Karpas-422 (cell line): Measurements from ENCODE around the gene LAMA5. TPM values are rescaled to one million over a fixed set of nuclear protein-coding genes. Genes with fewer than 3 reads are reported as not detected.

Experiments used
- DNase-seq: peaks from one replicate; pipeline ENCODE4 v3.0.0-alpha.2; 2015
- H2AFZ ChIP-seq: fragments of 200-600 bp; sonication (generic); 2 replicates; pipeline ENCODE4 v1.6.1; 2014; ENCODE audit warnings: antibody characterized with exemption, low read length, mixed read lengths
- H3K27ac ChIP-seq: fragments of 200-600 bp; sonication (generic); 2 replicates; pipeline ENCODE4 v1.5.1; 2014; ENCODE audit warnings: mild to moderate bottlenecking, low read length, moderate library complexity
- H3K27me3 ChIP-seq: fragments of 200-600 bp; sonication (generic); 2 replicates; pipeline ENCODE4 v1.6.1; 2014; ENCODE audit warnings: low read length, mixed read lengths
- H3K36me3 ChIP-seq: fragments of 200-600 bp; sonication (generic); 2 replicates; pipeline ENCODE4 v1.6.1; 2014; ENCODE audit warnings: low read length, mixed read lengths; ENCODE audit not compliant: insufficient read depth
- H3K4me1 ChIP-seq: fragments of 200-600 bp; sonication (generic); 2 replicates; pipeline ENCODE4 v1.6.1; 2014; ENCODE audit warnings: mild to moderate bottlenecking, low read length, mixed read lengths
- H3K4me2 ChIP-seq: fragments of 200-600 bp; sonication (generic); 2 replicates; pipeline ENCODE4 v1.6.1; 2014; ENCODE audit warnings: low read length, low read depth, mild to moderate bottlenecking; ENCODE audit not compliant: poor library complexity, severe bottlenecking
- H3K4me3 ChIP-seq: fragments of 200-600 bp; sonication (generic); 2 replicates; pipeline ENCODE4 v1.5.1; 2014; ENCODE audit warnings: mild to moderate bottlenecking, antibody characterized with exemption, low read length, mixed read lengths
- H3K79me2 ChIP-seq: fragments of 200-600 bp; sonication (generic); 2 replicates; pipeline ENCODE4 v1.6.1; 2014; ENCODE audit warnings: mild to moderate bottlenecking, low read length, mixed read lengths
- H3K9ac ChIP-seq: fragments of 200-600 bp; sonication (generic); 2 replicates; pipeline ENCODE4 v1.6.0; 2014; ENCODE audit warnings: low read length
- H3K9me2 ChIP-seq: fragments of 200-600 bp; sonication (generic), shearing (Covaris generic); replicated peaks from 2 replicates; pipeline ENCODE4 v1.6.0; 2014; ENCODE audit warnings: mild to moderate bottlenecking, low read length, moderate library complexity; ENCODE audit not compliant: insufficient read depth
- H3K9me3 ChIP-seq: fragments of 300-700, 200-600 bp; sonication (generic); 2 replicates; pipeline ENCODE4 v1.6.1; 2014; ENCODE audit warnings: low read length, mixed read lengths
- H4K20me1 ChIP-seq: fragments of 200-600 bp; sonication (generic); 2 replicates; pipeline ENCODE4 v1.6.1; 2014; ENCODE audit warnings: mild to moderate bottlenecking, antibody characterized with exemption, low read length, low read depth; ENCODE audit not compliant: insufficient read depth
- total RNA-seq: library from RNA; depleted of rRNA; stranded (reverse); fragments of >200 nt; shearing (Covaris generic); gene quantifications from 2 replicates; pipeline ENCODE4 v1.2.3, GENCODE V29; 2014; ENCODE audit warnings: low replicate concordance

Gene LAMA5
- total RNA-seq, 1 experiment from 2014 or later, result 17.5 TPM

DNA sequence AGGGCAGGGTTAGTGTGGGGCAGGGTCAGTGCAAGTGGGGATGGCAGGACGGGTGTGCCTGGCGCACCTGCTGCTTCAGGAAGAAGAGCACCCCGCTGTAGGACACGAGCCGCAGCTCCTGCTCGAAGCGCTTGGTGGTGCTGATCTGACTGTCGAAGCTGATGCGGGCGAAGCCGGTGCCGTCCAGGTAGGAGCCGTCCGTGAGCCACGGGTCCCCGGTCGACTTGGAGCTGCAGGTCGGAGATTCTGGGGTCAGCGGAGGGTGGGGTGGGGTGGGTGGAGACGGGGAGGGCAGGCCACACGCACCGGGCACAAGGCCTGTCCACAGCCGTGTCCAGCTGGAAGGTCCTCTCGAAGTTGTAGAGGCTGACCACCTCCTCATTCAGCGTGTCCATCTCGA is 54.1 kb downstream of the LAMA5 start:
- no peaks in the 10 kb centered on the region for H3K27me3 ChIP-seq
- no peaks in the 10 kb centered on the region for H3K9me2 ChIP-seq
- no peaks in the 10 kb centered on the region for H3K79me2 ChIP-seq
- no peak overlapping the region for H3K4me3 ChIP-seq
- H3K9ac ChIP-seq, result no peak overlapping the region
- H3K36me3 ChIP-seq, result no peaks in the 10 kb centered on the region
- H3K4me2 ChIP-seq, result no peak overlapping the region
- DNase-seq, result no peak
- H3K9me3 ChIP-seq, result peaks cover 2% of the 10 kb centered on the region; the same call in 1 of the 2 replicates
- H3K27ac ChIP-seq, result no peak overlapping the region
- H4K20me1 ChIP-seq, result no peaks in the 10 kb centered on the region
- no peak overlapping the region for H2AFZ ChIP-seq
- no peaks in the 10 kb centered on the region for H3K4me1 ChIP-seq

DNA sequence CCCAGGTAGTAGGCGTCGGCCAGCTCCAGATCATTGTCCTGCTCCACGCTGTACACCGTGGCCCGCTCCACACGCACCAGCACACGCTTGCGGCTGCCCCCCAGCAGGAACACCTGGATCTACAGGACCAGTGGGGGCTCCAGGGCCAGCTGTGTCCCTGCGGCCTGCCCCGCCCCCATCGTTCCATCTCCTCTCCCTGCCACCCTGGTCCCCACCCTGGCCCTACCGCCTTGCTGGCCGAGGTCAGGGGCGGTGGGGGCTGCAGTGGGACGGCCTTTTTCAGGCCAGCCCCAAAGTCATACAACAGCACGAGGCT is 54.5 kb downstream of the LAMA5 start:
- H3K4me2 ChIP-seq, result no peak overlapping the region
- H3K27me3 ChIP-seq, result no peaks in the 10 kb centered on the region
- no peak overlapping the region for H2AFZ ChIP-seq
- no peak overlapping the region for H3K9ac ChIP-seq
- no peaks in the 10 kb centered on the region for H3K9me2 ChIP-seq
- H3K36me3 ChIP-seq, result no peaks in the 10 kb centered on the region
- H3K4me1 ChIP-seq, result no peaks in the 10 kb centered on the region
- peaks cover 2% of the 10 kb centered on the region; the same call in 1 of the 2 replicates for H3K9me3 ChIP-seq
- H3K4me3 ChIP-seq, result no peak overlapping the region
- no peaks in the 10 kb centered on the region for H4K20me1 ChIP-seq
- H3K27ac ChIP-seq, result no peak overlapping the region
- no peak for DNase-seq
- H3K79me2 ChIP-seq, result no peaks in the 10 kb centered on the region

DNA sequence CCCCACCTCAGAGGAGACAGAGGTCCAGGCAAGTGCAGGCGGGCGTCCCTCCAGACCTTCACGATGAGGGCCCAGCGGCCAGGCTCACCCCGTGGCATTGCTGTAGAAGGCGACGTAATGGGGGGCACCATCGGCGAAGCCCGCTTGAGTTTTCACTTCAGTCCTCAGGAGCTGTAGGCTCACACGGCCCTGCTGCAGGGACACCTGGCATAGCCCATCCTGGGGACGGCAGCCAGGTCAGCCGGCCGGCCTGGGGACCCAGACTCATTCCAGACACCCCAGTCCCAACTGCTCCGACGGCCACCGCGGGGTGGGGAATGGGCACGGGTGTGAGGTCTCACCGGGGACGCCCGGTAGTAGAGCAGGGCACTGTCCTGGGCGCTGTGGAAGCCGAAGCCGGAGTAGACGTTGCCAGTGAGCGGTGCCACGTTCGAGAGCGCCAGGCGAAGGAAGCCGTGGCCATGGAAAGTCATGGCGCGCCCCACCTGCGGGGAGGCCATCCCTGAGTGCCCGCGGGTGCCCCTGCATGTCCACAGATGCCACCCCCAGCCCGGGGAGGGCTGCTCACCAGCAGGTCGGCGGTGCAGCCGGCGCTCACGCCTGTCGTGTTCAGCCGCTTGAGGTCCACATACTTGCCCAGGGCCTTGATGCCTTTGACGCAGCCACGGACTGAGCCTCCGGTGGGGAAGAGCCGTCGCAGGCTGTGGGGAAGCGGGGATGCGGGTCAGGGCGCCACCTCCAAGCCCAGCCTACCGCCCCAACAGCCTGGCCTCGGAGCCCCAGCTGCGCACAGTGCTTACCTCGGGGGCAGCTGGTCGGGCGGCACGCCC is 55.1 kb downstream of the LAMA5 start:
- Histone ChIP-seq H3K27me3 (no peaks in the 10 kb centered on the region), H3K9me2 (no peaks in the 10 kb centered on the region), H2AFZ (no peak overlapping the region), H3K27ac (no peak overlapping the region), H4K20me1 (no peaks in the 10 kb centered on the region), H3K36me3 (no peaks in the 10 kb centered on the region), H3K4me2 (no peak overlapping the region), H3K4me3 (no peak overlapping the region), H3K9ac (no peak overlapping the region), H3K9me3 (no peaks in the 10 kb centered on the region; the same call in 1 of the 2 replicates), H3K79me2 (no peaks in the 10 kb centered on the region), H3K4me1 (no peaks in the 10 kb centered on the region)
- no peak for DNase-seq

DNA sequence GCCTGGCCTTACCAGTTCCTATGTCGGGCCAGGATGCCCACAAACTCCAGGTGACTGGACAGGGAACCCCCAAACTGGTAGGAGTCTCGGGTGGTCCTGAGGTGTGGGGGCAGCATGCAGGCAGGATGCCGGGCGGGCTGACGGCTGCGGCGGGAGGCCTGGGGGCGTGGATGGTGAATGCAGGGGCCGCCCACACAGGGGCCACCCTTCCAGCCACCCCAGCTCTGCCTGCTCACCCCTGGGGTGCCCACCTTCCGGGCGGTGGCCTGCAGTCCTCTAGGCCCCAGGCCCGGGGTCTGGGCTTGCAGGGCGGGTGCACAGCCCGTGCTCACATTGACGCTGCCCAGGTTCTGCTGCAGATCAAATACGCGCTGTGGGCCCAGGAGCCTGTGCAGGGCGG is 56.0 kb downstream of the LAMA5 start:
- Histone ChIP-seq H3K4me1 (no peaks in the 10 kb centered on the region), H3K27me3 (no peaks in the 10 kb centered on the region), H3K36me3 (no peaks in the 10 kb centered on the region), H3K4me2 (no peak overlapping the region), H3K9ac (no peak overlapping the region), H3K4me3 (no peak overlapping the region), H2AFZ (no peak overlapping the region), H3K9me2 (no peaks in the 10 kb centered on the region), H3K9me3 (no peaks in the 10 kb centered on the region), H4K20me1 (no peaks in the 10 kb centered on the region), H3K27ac (no peak overlapping the region), H3K79me2 (no peaks in the 10 kb centered on the region)
- DNase-seq, result no peak

DNA sequence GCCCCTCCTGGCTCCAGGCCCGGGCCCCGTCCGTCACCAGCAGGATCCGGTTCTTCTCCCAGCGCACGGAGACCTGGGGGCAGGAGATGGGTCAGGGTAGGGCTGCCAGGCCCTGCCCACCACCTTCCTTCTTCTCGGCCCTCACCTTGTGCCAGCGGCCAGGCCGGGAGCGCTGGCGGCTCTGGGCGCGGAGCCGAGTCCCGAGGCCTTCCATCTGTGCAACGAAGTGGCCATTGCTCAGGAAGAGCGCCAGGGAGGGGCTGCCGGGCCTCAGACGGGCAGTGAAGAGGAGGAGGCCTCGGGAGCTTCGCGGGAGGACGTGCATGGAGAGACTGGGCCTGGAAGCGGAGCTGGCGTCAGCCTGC is 56.4 kb downstream of the LAMA5 start:
- Histone ChIP-seq H2AFZ (no peak overlapping the region), H4K20me1 (peaks cover 4% of the 10 kb centered on the region; the same call in 1 of the 2 replicates), H3K27me3 (no peaks in the 10 kb centered on the region), H3K79me2 (peaks cover 4% of the 10 kb centered on the region), H3K4me2 (no peak overlapping the region), H3K9me2 (no peaks in the 10 kb centered on the region), H3K36me3 (no peaks in the 10 kb centered on the region), H3K4me3 (no peak overlapping the region), H3K4me1 (no peaks in the 10 kb centered on the region), H3K9me3 (no peaks in the 10 kb centered on the region), H3K27ac (no peak overlapping the region), H3K9ac (no peak overlapping the region)
- DNase-seq, result no peak

DNA sequence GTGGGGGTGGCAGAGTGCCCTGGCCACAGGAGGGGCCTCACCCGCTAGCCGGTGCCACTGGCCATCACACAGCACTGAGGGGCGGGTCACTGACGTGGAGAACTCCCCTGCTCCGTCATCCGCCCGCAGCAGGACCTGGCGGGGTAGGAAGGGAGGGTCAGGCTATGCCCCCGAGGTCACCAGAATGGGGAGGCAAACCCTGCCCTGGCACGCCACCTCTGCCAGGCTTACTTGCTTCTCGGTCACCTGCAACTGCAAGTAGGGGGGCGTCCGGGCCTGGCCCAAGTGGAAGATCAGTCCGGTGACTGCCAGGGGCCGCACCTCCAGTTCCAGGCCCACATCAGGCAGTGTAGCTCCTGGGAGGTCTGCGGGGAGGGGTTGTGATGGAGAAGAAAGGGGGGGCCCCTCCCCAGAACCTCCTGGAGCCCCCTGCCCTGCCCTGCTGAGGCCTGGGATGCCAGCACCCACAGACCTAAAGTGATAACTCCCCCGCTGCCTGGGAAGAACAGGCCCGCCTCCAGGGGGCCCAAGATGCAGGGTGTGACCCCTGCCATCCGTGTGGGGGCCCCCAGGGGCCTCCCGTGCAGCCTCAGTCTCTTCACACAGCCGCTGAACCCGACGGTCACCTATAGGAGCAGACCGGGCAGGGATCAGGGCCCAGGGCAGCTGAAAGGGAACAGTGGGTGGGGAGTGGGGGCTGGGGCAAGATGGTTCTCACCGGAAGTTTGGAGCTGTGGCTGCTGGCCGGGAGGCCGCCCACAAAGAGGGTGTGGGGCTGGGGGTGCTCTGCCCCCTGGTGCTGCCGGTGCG is 57.0 kb downstream of the LAMA5 start:
- no peaks in the 10 kb centered on the region for H3K9me2 ChIP-seq
- DNase-seq, result no peak
- no peaks in the 10 kb centered on the region for H3K9me3 ChIP-seq
- no peaks in the 10 kb centered on the region for H3K27me3 ChIP-seq
- no peak overlapping the region for H2AFZ ChIP-seq
- peaks cover 10% of the 10 kb centered on the region for H3K79me2 ChIP-seq
- no peak overlapping the region for H3K4me3 ChIP-seq
- H4K20me1 ChIP-seq, result peaks cover 10% of the 10 kb centered on the region; the same call in 1 of the 2 replicates
- H3K4me2 ChIP-seq, result no peak overlapping the region
- no peaks in the 10 kb centered on the region for H3K36me3 ChIP-seq
- no peak overlapping the region for H3K27ac ChIP-seq
- H3K4me1 ChIP-seq, result no peaks in the 10 kb centered on the region
- no peak overlapping the region for H3K9ac ChIP-seq

DNA sequence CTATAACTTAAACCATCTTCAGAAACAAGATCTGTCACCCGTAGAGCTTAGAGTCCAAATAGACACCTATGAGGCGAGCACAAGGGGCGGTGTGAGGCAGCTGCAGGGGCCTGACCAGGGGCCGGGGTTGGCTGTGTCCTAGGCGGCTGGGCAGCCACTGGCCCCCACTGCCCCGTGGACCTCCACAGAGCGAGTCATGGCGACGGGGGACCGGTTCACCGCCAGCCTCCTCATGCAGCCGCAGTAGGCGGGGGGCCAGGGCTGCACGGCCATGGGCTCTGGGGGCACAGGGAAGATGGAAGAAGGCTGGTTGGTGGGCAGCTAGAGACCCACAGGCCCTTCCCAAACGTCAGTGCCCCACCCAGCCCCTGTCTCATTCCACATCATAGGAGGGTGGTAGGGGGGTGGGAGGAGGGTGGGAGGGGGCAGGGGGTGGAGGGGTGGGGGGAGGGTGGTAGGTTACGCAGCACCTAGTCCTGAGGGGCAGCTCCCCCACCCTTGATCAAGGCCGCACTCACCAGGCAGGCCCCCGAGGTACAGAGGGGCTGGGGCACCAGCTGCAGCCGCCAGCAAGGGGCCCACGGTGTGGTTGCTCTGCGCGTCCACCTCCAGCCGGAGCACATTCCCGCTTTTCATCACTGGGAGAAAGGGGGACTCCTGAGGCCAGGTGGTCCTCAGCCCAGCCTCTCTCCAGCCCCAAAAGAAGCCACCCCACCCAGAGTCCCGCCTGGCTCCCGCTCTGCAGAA is 57.7 kb downstream of the LAMA5 start:
- DNase-seq, result no peak
- Histone ChIP-seq H3K27me3 (no peaks in the 10 kb centered on the region), H2AFZ (no peak overlapping the region), H3K36me3 (no peaks in the 10 kb centered on the region; the same call in 1 of the 2 replicates), H3K27ac (no peak overlapping the region), H3K4me2 (no peak overlapping the region), H4K20me1 (peaks cover 17% of the 10 kb centered on the region; the same call in 1 of the 2 replicates), H3K9me2 (no peaks in the 10 kb centered on the region), H3K9me3 (no peaks in the 10 kb centered on the region), H3K79me2 (peaks cover 18% of the 10 kb centered on the region), H3K4me3 (no peak overlapping the region), H3K4me1 (peaks cover 6% of the 10 kb centered on the region), H3K9ac (no peak overlapping the region)
